Measurements from ENCODE around the gene C1orf159.

Gene C1orf159

DNA sequence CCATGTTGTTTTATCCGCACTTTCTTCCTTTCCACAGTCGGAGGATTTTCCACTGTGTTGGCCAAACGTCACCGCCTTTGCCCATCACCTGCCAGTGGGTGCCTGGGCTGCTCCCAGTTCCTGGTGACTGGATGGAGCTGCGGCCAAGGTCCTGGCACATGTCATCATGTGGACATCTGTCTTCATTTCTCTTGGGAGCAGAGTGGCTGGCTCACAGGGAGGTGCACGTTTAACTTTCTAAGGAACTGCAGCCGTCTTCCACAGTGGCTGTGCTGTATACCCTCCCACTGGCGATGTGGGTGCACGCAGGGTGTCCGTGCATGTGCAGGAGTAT is 22.3 kb downstream of the C1orf159 start:
- Histone ChIP-seq H3K4me2 (ENCODE audit: insufficient read depth, low read length, poor library complexity, severe bottlenecking) (no peak overlapping the region), H2BK120ac (ENCODE audit: low read depth, low read length) (no peak overlapping the region), H3K18ac (ENCODE audit: low read length) (no peak overlapping the region), H3K79me1 (ENCODE audit: low read depth, low read length) (peaks cover 2% of the 10 kb centered on the region), H2BK5ac (ENCODE audit: low read length) (no peak overlapping the region), H2AFZ (ENCODE audit: low read length) (no peak overlapping the region), H3K27me3 (ENCODE audit: control insufficient read depth in 3 of 3, insufficient read depth in 3 of 3, low read depth in 1 of 3, low read length in 3 of 3) (no peaks in the 10 kb centered on the region), H2BK15ac (ENCODE audit: low read length) (no peak overlapping the region), H3K9me3 (replicated peaks in 1 of 2; ENCODE audit: control insufficient read depth in 2 of 2, insufficient read depth in 1 of 2, low read depth in 1 of 2, low read length in 2 of 2) (peaks cover 2 to 8% of the 10 kb centered on the region in 2 donors), H3K23ac (ENCODE audit: low read depth, low read length, poor library complexity) (no peak overlapping the region), H3K36me3 (replicated peaks in 1 of 2; ENCODE audit: control insufficient read depth in 2 of 2, insufficient read depth in 2 of 2, low read length in 2 of 2) (no peaks in the 10 kb centered on the region), H4K91ac (ENCODE audit: low read depth, low read length, poor library complexity) (no peak overlapping the region), H3K9ac (ENCODE audit: low read depth, low read length, poor library complexity) (no peak overlapping the region), H3K4ac (ENCODE audit: low read length) (no peak overlapping the region), H3K4me3 (ENCODE audit: low read length in 2 of 2) (no peak overlapping the region), H2BK12ac (ENCODE audit: low read length) (no peak overlapping the region), H3K27ac (replicated peaks; ENCODE audit: low read length) (no peak overlapping the region), H4K8ac (ENCODE audit: low read depth, low read length) (no peak overlapping the region), H3K14ac (ENCODE audit: low read length) (no peak overlapping the region), H3K4me1 (ENCODE audit: control insufficient read depth in 2 of 2, insufficient read depth in 1 of 2, low read depth in 1 of 2, low read length in 2 of 2) (no peaks in the 10 kb centered on the region), H2AK5ac (ENCODE audit: low read depth, low read length) (no peak overlapping the region)
- DNase-seq (ENCODE audit: low spot score): no peak
- WGBS, 2 donors (ENCODE audit: extremely low coverage in 2 of 2, insufficient read length in 2 of 2, insufficient replicate concordance in 1 of 2): no CpG with 5 or more reads among the region's 10 CpGs

DNA sequence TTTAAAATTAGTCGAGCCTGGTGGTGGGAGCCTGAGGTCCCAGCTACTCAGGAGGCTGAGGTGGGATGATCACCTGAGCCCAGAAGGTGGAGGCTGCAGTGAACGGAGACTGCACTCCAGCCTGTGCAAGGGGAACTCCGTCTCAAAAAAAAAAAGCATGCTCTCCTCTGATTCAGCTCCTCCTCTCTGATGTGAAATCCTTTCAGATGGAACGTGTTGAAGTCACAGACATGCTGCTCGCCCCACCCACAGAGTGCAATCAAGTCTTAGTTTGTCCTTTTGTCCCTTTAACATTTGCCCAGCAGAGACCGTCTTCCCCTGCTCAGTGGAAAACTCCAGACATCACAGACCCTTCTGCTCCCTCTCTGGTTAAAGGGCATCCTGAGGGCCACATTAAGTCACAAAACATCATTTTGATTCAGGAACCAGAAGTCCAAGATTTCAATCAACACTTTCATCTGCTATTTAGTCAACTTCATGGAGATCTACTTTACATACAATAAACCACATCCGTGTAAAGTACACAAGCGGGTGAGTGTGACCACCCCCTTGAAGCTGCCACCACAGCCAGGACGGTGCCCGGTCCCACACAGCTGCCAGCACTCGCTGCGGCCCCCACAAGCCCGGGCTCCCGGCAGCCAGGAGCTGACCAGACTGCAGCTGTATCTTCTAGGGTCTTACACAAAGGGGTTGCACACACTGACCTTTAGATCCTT is 22.8 kb downstream of the C1orf159 start:
- Histone ChIP-seq H2BK120ac (ENCODE audit: low read depth, low read length) (no peak overlapping the region), H2BK5ac (ENCODE audit: low read length) (no peak overlapping the region)
- WGBS, 2 donors (ENCODE audit: extremely low coverage in 2 of 2, insufficient read length in 2 of 2, insufficient replicate concordance in 1 of 2): no CpG with 5 or more reads among the region's 14 CpGs

DNA sequence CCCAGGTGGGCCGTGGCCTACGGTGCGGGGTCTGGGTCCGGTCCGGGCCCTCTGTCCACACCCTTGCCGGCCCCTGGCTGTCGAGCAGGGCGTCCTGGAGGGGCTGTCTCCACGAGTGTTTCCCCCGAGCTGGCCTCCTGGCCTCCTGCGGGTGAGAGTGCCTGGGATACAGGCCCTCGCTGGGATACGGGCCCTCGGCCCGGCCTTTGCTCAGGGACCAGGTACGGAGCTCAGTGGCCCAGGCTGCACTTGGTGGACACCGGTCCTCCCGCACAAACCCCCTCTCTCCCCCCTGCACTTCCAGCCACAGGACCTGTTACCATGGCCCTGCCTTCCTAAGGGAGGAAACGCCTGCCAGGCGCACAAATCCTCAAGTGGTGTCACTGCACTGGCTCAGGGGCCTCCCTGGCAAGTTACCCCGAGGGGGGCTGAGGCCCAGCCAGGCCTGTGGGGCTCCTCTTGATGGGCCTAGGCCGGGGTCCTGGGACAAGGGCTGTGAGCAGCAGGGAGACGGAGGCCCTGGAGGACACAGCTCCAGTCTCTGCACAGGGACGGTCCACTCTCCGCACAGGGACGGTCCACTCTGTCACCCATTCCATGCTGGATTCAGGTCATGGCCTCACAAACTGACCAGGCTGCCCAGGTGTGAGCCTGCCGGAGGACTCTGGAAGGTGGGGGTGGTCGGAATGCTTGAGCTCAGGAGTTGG is 23.6 kb downstream of the C1orf159 start:
- no CpG with 5 or more reads among the region's 28 CpGs for WGBS, 2 donors (ENCODE audit: extremely low coverage in 2 of 2, insufficient read length in 2 of 2, insufficient replicate concordance in 1 of 2)
- DNase-seq (ENCODE audit: low spot score): no peak
- peak overlapping the region; percentile 67 for H3K23ac ChIP-seq (ENCODE audit: low read depth, low read length, poor library complexity)
- H2AK5ac ChIP-seq (ENCODE audit: low read depth, low read length): no peak overlapping the region
- H2BK5ac ChIP-seq (ENCODE audit: low read length): peak overlapping the region; percentile 5
- H3K4me3 ChIP-seq (ENCODE audit: low read length in 2 of 2): no peak overlapping the region
- no peak overlapping the region for H3K9ac ChIP-seq (ENCODE audit: low read depth, low read length, poor library complexity)
- H2BK120ac ChIP-seq (ENCODE audit: low read depth, low read length): no peak overlapping the region
- H4K8ac ChIP-seq (ENCODE audit: low read depth, low read length): peak overlapping the region; percentile 17
- peaks cover 4% of the 10 kb centered on the region for H3K79me1 ChIP-seq (ENCODE audit: low read depth, low read length)
- no peak overlapping the region for H2AFZ ChIP-seq (ENCODE audit: low read length)
- no peak overlapping the region for H3K4me2 ChIP-seq (ENCODE audit: insufficient read depth, low read length, poor library complexity, severe bottlenecking)
- H3K14ac ChIP-seq (ENCODE audit: low read length): no peak overlapping the region
- no peaks in the 10 kb centered on the region for H3K4me1 ChIP-seq (ENCODE audit: control insufficient read depth in 2 of 2, insufficient read depth in 1 of 2, low read depth in 1 of 2, low read length in 2 of 2)
- no peak overlapping the region for H2BK12ac ChIP-seq (ENCODE audit: low read length)
- peaks cover 2 to 8% of the 10 kb centered on the region in 2 donors for H3K9me3 ChIP-seq (replicated peaks in 1 of 2; ENCODE audit: control insufficient read depth in 2 of 2, insufficient read depth in 1 of 2, low read depth in 1 of 2, low read length in 2 of 2)
- no peak overlapping the region for H3K4ac ChIP-seq (ENCODE audit: low read length)
- no peaks in the 10 kb centered on the region for H3K27me3 ChIP-seq (ENCODE audit: control insufficient read depth in 3 of 3, insufficient read depth in 3 of 3, low read depth in 1 of 3, low read length in 3 of 3)
- H4K91ac ChIP-seq (ENCODE audit: low read depth, low read length, poor library complexity): no peak overlapping the region
- no peak overlapping the region for H2BK15ac ChIP-seq (ENCODE audit: low read length)
- no peak overlapping the region for H3K27ac ChIP-seq (replicated peaks; ENCODE audit: low read length)
- H3K36me3 ChIP-seq (replicated peaks in 1 of 2; ENCODE audit: control insufficient read depth in 2 of 2, insufficient read depth in 2 of 2, low read length in 2 of 2): no peaks in the 10 kb centered on the region
- H3K18ac ChIP-seq (ENCODE audit: low read length): no peak overlapping the region

More for the DNA sequence above, 22.8 kb downstream of the C1orf159 start:
- H3K36me3 ChIP-seq (replicated peaks in 1 of 2; ENCODE audit: control insufficient read depth in 2 of 2, insufficient read depth in 2 of 2, low read length in 2 of 2): no peaks in the 10 kb centered on the region
- no peak overlapping the region for H2AFZ ChIP-seq (ENCODE audit: low read length)
- H3K18ac ChIP-seq (ENCODE audit: low read length): no peak overlapping the region
- H3K4me1 ChIP-seq (ENCODE audit: control insufficient read depth in 2 of 2, insufficient read depth in 1 of 2, low read depth in 1 of 2, low read length in 2 of 2): no peaks in the 10 kb centered on the region
- no peak overlapping the region for H3K9ac ChIP-seq (ENCODE audit: low read depth, low read length, poor library complexity)
- peaks cover 4% of the 10 kb centered on the region for H3K79me1 ChIP-seq (ENCODE audit: low read depth, low read length)
- H3K27me3 ChIP-seq (ENCODE audit: control insufficient read depth in 3 of 3, insufficient read depth in 3 of 3, low read depth in 1 of 3, low read length in 3 of 3): no peaks in the 10 kb centered on the region
- H2BK12ac ChIP-seq (ENCODE audit: low read length): no peak overlapping the region
- H4K91ac ChIP-seq (ENCODE audit: low read depth, low read length, poor library complexity): no peak overlapping the region
- no peak overlapping the region for H3K27ac ChIP-seq (replicated peaks; ENCODE audit: low read length)
- no peak overlapping the region for H4K8ac ChIP-seq (ENCODE audit: low read depth, low read length)
- H3K14ac ChIP-seq (ENCODE audit: low read length): no peak overlapping the region
- no peak overlapping the region for H3K4me2 ChIP-seq (ENCODE audit: insufficient read depth, low read length, poor library complexity, severe bottlenecking)
- no peak overlapping the region for H2BK15ac ChIP-seq (ENCODE audit: low read length)
- H3K4ac ChIP-seq (ENCODE audit: low read length): no peak overlapping the region
- no peak for DNase-seq (ENCODE audit: low spot score)
- H3K9me3 ChIP-seq (replicated peaks in 1 of 2; ENCODE audit: control insufficient read depth in 2 of 2, insufficient read depth in 1 of 2, low read depth in 1 of 2, low read length in 2 of 2): peaks cover 2 to 8% of the 10 kb centered on the region in 2 donors
- no peak overlapping the region for H3K23ac ChIP-seq (ENCODE audit: low read depth, low read length, poor library complexity)
- no peak overlapping the region for H3K4me3 ChIP-seq (ENCODE audit: low read length in 2 of 2)
- no peak overlapping the region for H2AK5ac ChIP-seq (ENCODE audit: low read depth, low read length)

DNA sequence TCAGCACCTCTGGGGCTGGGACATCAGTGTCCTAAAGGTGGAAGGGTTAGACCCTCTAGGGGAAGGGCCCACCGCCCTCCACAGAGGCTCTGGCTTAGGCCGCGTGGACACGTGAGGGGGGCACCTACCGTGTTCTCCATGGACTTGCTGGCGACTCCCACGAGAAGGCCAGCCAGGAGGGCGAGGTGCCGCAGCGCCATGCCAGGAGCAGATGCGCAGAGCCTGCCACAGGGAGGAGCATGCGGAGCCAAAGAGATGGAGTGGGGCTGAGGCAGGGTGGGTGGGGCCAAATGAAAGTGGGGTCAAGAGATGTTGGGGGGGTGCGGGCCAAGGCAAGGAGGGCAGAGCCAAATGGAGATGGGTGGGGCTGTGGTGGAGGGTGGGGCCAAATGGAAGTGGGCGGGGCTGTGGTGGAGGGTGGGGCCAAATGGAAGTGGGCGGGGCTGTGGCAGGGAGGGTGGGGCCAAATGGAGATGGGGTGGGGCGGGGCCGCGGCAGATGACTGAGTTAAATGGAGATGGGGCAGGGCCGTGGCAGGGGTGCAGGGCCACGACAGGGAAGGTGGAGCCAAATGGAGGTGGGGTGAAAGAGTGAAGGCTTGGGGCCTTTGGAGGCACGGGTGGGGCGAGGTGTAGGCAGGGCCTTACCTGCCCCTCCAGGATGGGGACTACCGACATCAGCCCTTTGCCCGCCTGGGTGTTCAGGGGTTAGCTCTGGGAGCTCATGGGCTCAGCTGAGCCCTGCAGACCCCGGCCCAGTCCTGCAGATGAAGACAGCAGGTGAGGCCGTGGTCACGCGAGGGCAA is 24.3 kb downstream of the C1orf159 start:
- no peak overlapping the region for H3K4me2 ChIP-seq (ENCODE audit: insufficient read depth, low read length, poor library complexity, severe bottlenecking)
- WGBS, 2 donors (ENCODE audit: extremely low coverage in 2 of 2, insufficient read length in 2 of 2, insufficient replicate concordance in 1 of 2): no CpG with 5 or more reads among the region's 28 CpGs
- peaks cover 7% of the 10 kb centered on the region for H3K79me1 ChIP-seq (ENCODE audit: low read depth, low read length)
- H3K23ac ChIP-seq (ENCODE audit: low read depth, low read length, poor library complexity): peak overlapping the region; percentile 55
- H3K4ac ChIP-seq (ENCODE audit: low read length): no peak overlapping the region
- no peak overlapping the region for H2AK5ac ChIP-seq (ENCODE audit: low read depth, low read length)
- H4K8ac ChIP-seq (ENCODE audit: low read depth, low read length): peak overlapping the region; percentile 82
- no peak overlapping the region for H2BK15ac ChIP-seq (ENCODE audit: low read length)
- H2BK12ac ChIP-seq (ENCODE audit: low read length): no peak overlapping the region
- peaks cover 2 to 8% of the 10 kb centered on the region in 2 donors for H3K9me3 ChIP-seq (replicated peaks in 1 of 2; ENCODE audit: control insufficient read depth in 2 of 2, insufficient read depth in 1 of 2, low read depth in 1 of 2, low read length in 2 of 2)
- H2AFZ ChIP-seq (ENCODE audit: low read length): no peak overlapping the region
- no peak overlapping the region for H3K4me3 ChIP-seq (ENCODE audit: low read length in 2 of 2)
- H2BK5ac ChIP-seq (ENCODE audit: low read length): peak overlapping the region; percentile 5
- H2BK120ac ChIP-seq (ENCODE audit: low read depth, low read length): no peak overlapping the region
- DNase-seq (ENCODE audit: low spot score): no peak
- H3K18ac ChIP-seq (ENCODE audit: low read length): no peak overlapping the region
- peaks cover 0 to 1% of the 10 kb centered on the region in 2 donors for H3K36me3 ChIP-seq (replicated peaks in 1 of 2; ENCODE audit: control insufficient read depth in 2 of 2, insufficient read depth in 2 of 2, low read length in 2 of 2)
- H3K14ac ChIP-seq (ENCODE audit: low read length): peak overlapping the region; percentile 38
- no peak overlapping the region for H4K91ac ChIP-seq (ENCODE audit: low read depth, low read length, poor library complexity)
- H3K27me3 ChIP-seq (ENCODE audit: control insufficient read depth in 3 of 3, insufficient read depth in 3 of 3, low read depth in 1 of 3, low read length in 3 of 3): no peaks in the 10 kb centered on the region
- no peak overlapping the region for H3K9ac ChIP-seq (ENCODE audit: low read depth, low read length, poor library complexity)
- no peaks in the 10 kb centered on the region for H3K4me1 ChIP-seq (ENCODE audit: control insufficient read depth in 2 of 2, insufficient read depth in 1 of 2, low read depth in 1 of 2, low read length in 2 of 2)
- H3K27ac ChIP-seq (replicated peaks; ENCODE audit: low read length): no peak overlapping the region
